MCF 10A (cell line): Measurements from ENCODE around the gene TIAM1. TPM values are rescaled to one million over a fixed set of nuclear protein-coding genes. Genes with fewer than 3 reads are reported as not detected.

Experiments
- BruUV-seq: library from RNA; stranded (reverse); fragments of 400-500 nt; replicated peaks from 2 replicates; lab custom pipeline; 2021; lab: Mats Ljungman, UMichigan
- CTCF ChIA-PET: fragments of 300-600 bp; sonication (Branson Sonifier 250); formaldehyde crosslinking; extraction: SDS; loops from one replicate; lab custom pipeline; 2021; ENCODE audit warnings: antibody characterized with exemption, inconsistent platforms; lab: Yijun Ruan, JAX
- POLR2A ChIA-PET: fragments of 300-600, 350-650 bp; sonication (Branson Sonifier 250); formaldehyde crosslinking; extraction: SDS; loops from one replicate; lab custom pipeline; 2020; ENCODE audit warnings: antibody characterized with exemption, inconsistent platforms; lab: Yijun Ruan, JAX
- DNase-seq: peaks from one replicate; pipeline ENCODE4 v3.0.0-alpha.2; 2018; ENCODE audit not compliant: unreplicated experiment
- H3K27ac Mint-ChIP-seq: one replicate; pipeline ENCODE4 v1.8.0; 2022; ENCODE audit warnings: mild to moderate bottlenecking, low read depth, mixed read lengths; ENCODE audit not compliant: unreplicated experiment
- H3K27me3 Mint-ChIP-seq: one replicate; pipeline ENCODE4 v1.8.0; 2022; ENCODE audit warnings: mixed read lengths; ENCODE audit not compliant: insufficient read depth, unreplicated experiment
- H3K36me3 Mint-ChIP-seq: one replicate; pipeline ENCODE4 v1.8.0; 2022; ENCODE audit warnings: mild to moderate bottlenecking, moderate library complexity, mixed read lengths; ENCODE audit not compliant: insufficient read depth, unreplicated experiment
- H3K4me1 Mint-ChIP-seq: one replicate; pipeline ENCODE4 v1.8.0; 2022; ENCODE audit warnings: mixed read lengths; ENCODE audit not compliant: insufficient read depth, unreplicated experiment
- H3K4me3 Mint-ChIP-seq: one replicate; pipeline ENCODE4 v1.8.0; 2022; ENCODE audit warnings: mild to moderate bottlenecking, moderate library complexity, mixed read lengths; ENCODE audit not compliant: unreplicated experiment
- H3K9me3 Mint-ChIP-seq: one replicate; pipeline ENCODE4 v1.8.0; 2022; ENCODE audit warnings: mixed read lengths; ENCODE audit not compliant: unreplicated experiment
- CTCF ChIP-seq: fragments of 200-600 bp; IDR thresholded peaks from one replicate; pipeline ENCODE4 v1.8.0; 2022; ENCODE audit warnings: antibody characterized with exemption, mild to moderate bottlenecking; ENCODE audit not compliant: unreplicated experiment
- intact Hi-C: fragments of 100-400 bp; cut with micrococcal nuclease; formaldehyde crosslinking; loops from 2 replicates; pipeline ENCODE4 v1.14.1; 2022
- total RNA-seq: library from RNA; stranded (reverse); gene quantifications from 2 replicates; pipeline ENCODE4 v1.2.3, GENCODE V29; 2022

The TIAM1 gene
- total RNA-seq, 1 experiment from 2014 or later, result 9.8 TPM

GRCh38 chr21:31087639-31088473 lies 256.2 kb downstream of the TIAM1 start:
- CTCF ChIA-PET, result interaction anchor here (0.5 to 6.6 kb wide), 15 partner anchors 10 to 1044 kb away, joined by 3 to 47 read pairs (median 4); no protein-coding TSS in a partner anchor

GRCh38 chr21:31084689-31085088 lies 259.4 kb downstream of the TIAM1 start:
- intact Hi-C loops, result loop anchor here (5.0 kb wide), 2 partner anchors 577 to 652 kb away; partner anchors contain the start of gene KRTAP13-4
- H3K9me3 Mint-ChIP-seq, result no peaks in the 10 kb centered on the region
- no peak for DNase-seq
- ChIA-PET POLR2A (no interaction called here), CTCF (interaction anchor here (0.6 to 6.6 kb wide), 13 partner anchors 13 to 891 kb away, joined by 3 to 47 read pairs (median 3); no protein-coding TSS in a partner anchor)
- no peak for TF ChIP-seq CTCF
- no peaks in the 10 kb centered on the region for H3K36me3 Mint-ChIP-seq
- H3K27me3 Mint-ChIP-seq, result peaks cover 9% of the 10 kb centered on the region
- H3K4me1 Mint-ChIP-seq, result no peaks in the 10 kb centered on the region
- BruUV-seq, result no TSS peak
- H3K27ac Mint-ChIP-seq, result no peak overlapping the region
- H3K4me3 Mint-ChIP-seq, result no peak overlapping the region

More at GRCh38 chr21:31087639-31088473, 256.2 kb downstream of the TIAM1 start:
- no peaks in the 10 kb centered on the region for H3K4me1 Mint-ChIP-seq
- no peak overlapping the region for H3K27ac Mint-ChIP-seq
- BruUV-seq, result no TSS peak
- no peak overlapping the region for H3K4me3 Mint-ChIP-seq
- POLR2A ChIA-PET, result no interaction called here
- DNase-seq, result no peak
- H3K27me3 Mint-ChIP-seq, result peaks cover 30% of the 10 kb centered on the region
- TF ChIP-seq CTCF, result no peak
- no peaks in the 10 kb centered on the region for H3K9me3 Mint-ChIP-seq
- H3K36me3 Mint-ChIP-seq, result no peaks in the 10 kb centered on the region
- intact Hi-C loops, result loop anchor here (5.0 kb wide), 2 partner anchors 581 to 656 kb away; partner anchors contain the start of gene KRTAP13-4

GRCh38 chr21:31078796-31079195 lies 265.3 kb downstream of the TIAM1 start:
- BruUV-seq, result no TSS peak
- intact Hi-C loops, result no loop called here
- H3K27me3 Mint-ChIP-seq, result peaks cover 24% of the 10 kb centered on the region
- POLR2A ChIA-PET, result no interaction called here
- no peak for TF ChIP-seq CTCF
- CTCF ChIA-PET, result interaction anchor here (1.1 to 1.9 kb wide), 3 partner anchors 247 to 249 kb away, joined by 3 to 5 read pairs (median 3); partner anchors contain the start of gene KRTAP7-1
- DNase-seq, result no peak
- H3K4me3 Mint-ChIP-seq, result no peak overlapping the region
- no peaks in the 10 kb centered on the region for H3K9me3 Mint-ChIP-seq
- H3K36me3 Mint-ChIP-seq, result no peaks in the 10 kb centered on the region
- H3K27ac Mint-ChIP-seq, result no peak overlapping the region
- H3K4me1 Mint-ChIP-seq, result no peaks in the 10 kb centered on the region

GRCh38 chr21:31078216-31078615 lies 265.8 kb downstream of the TIAM1 start:
- ChIA-PET POLR2A (no interaction called here), CTCF (interaction anchor here (1.1 to 1.9 kb wide), 2 partner anchors 247 to 248 kb away, joined by 3 to 5 read pairs; partner anchors contain the start of gene KRTAP7-1)
- no peaks in the 10 kb centered on the region for H3K36me3 Mint-ChIP-seq
- H3K4me1 Mint-ChIP-seq, result no peaks in the 10 kb centered on the region
- DNase-seq, result no peak
- intact Hi-C loops, result no loop called here
- H3K9me3 Mint-ChIP-seq, result no peaks in the 10 kb centered on the region
- TF ChIP-seq CTCF, result no peak
- no TSS peak for BruUV-seq
- H3K27me3 Mint-ChIP-seq, result peaks cover 30% of the 10 kb centered on the region
- H3K27ac Mint-ChIP-seq, result no peak overlapping the region
- no peak overlapping the region for H3K4me3 Mint-ChIP-seq
